ENCODE data around the gene APEH. TPM values are rescaled to one million over a fixed set of nuclear protein-coding genes. Genes with fewer than 3 reads are reported as not detected.

APEH gene
- total RNA-seq, 1 experiment from 2014 or later, result 246 TPM

DNA sequence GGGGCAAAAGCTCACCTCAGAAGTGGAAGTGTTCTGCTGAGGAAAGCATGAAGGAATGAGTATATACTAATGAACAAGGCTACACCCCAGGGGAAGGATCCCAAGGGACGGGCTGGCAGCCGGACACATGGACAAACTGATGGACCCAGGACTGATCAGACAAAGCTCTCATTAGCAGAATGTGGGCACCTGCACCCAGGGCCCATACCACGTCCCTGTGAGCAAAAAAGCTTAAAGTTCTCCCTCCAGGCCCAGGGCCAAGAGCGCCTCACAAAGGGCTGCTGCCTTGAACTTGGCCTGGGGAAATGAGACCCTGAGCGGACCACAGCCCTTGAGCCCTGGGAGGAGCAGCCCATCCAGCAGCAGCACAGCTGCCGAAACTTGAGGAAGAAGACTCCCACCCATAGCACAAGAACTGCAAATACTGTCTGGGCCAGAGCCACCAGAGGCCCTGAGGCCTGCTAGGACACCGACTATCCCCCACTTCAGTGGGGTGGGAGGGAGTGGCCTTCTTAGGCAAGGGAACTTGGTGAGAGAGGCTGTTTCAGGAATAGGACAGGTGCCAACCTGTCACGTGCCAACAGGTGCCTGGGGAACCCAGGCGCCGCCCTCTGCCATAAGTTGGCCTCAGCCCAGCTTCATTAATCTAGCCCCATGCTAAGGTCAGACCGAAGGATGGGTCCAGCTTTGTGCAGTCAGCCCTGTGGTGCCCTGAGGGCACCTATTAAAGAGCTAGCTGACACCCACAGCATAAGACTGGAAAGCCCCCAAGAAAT, 51.9 kb downstream of the APEH start:
- H2AFZ ChIP-seq (ENCODE audit: low read depth, low read length, poor library complexity, severe bottlenecking), result no peak overlapping the region
- intact Hi-C loops (cut with micrococcal nuclease), result no loop called here
- H3K4me1 ChIP-seq (ENCODE audit: control insufficient read depth in 1 of 2, insufficient read depth in 2 of 2, low read length in 2 of 2), result peaks cover 13 to 24% of the 10 kb centered on the region in 2 experiments; a peak in 3 of 4 replicates
- no peaks in the 10 kb centered on the region for H3K9me3 ChIP-seq (ENCODE audit: control insufficient read depth in 1 of 2, insufficient read depth in 1 of 2, low read depth in 1 of 2, low read length in 2 of 2)
- peaks cover 18% of the 10 kb centered on the region for H3K79me2 ChIP-seq (ENCODE audit: insufficient read depth, low read length)
- H4K20me1 ChIP-seq (ENCODE audit: insufficient read depth), result no peaks in the 10 kb centered on the region
- no peak overlapping the region for H3K4me3 ChIP-seq (replicated peaks in 1 of 2; ENCODE audit: low read depth in 1 of 2, low read length in 2 of 2)
- no peaks in the 10 kb centered on the region for H3K9me2 ChIP-seq (ENCODE audit: insufficient read depth)
- RAD21 ChIA-PET (ENCODE audit: low non-redundant PET in 1 of 2, low total read pairs in 2 of 2, uncharacterized antibody in 2 of 2, unreplicated experiment in 2 of 2), result no interaction called here
- CTCF ChIA-PET, result interaction anchor here (1.1 kb wide), 1 partner anchor 186 kb away, joined by 3 read pairs; no protein-coding TSS in a partner anchor
- H3K27ac ChIP-seq (ENCODE audit: low read depth, low read length), result no peak overlapping the region
- H3K4me2 ChIP-seq (ENCODE audit: low read length), result no peak overlapping the region
- POLR2A ChIA-PET, result interaction anchor here (0.5 kb wide), 1 partner anchor 56 kb away, joined by 4 read pairs; no protein-coding TSS in a partner anchor
- H3K9ac ChIP-seq (ENCODE audit: low read length), result no peak overlapping the region
- TF ChIP-seq SP1 (IDR thresholded peaks at IDR 0.05; ENCODE audit: low read depth) (no peak), TCF7L2 (IDR thresholded peaks at IDR 0.05; ENCODE audit: borderline replicate concordance, extremely low read depth, insufficient read depth, insufficient read length) (no peak), EZH2phosphoT487 (IDR thresholded peaks at IDR 0.05; ENCODE audit: borderline replicate concordance) (no peak), JUND (IDR thresholded peaks at IDR 0.05) (no peak), RAD21 (IDR thresholded peaks at IDR 0.05; ENCODE audit: low read depth) (no peak), SRF (IDR thresholded peaks at IDR 0.05; ENCODE audit: low read depth) (no peak), CBX3 (IDR thresholded peaks at IDR 0.05; ENCODE audit: low read depth) (no peak), FOSL1 (IDR thresholded peaks at IDR 0.05; ENCODE audit: low read depth) (no peak), ELF1 (IDR thresholded peaks at IDR 0.05; ENCODE audit: borderline replicate concordance, low read depth) (no peak), EZH2 (IDR thresholded peaks at IDR 0.05) (no peak)
- TF ChIP-seq, protein P1, sequence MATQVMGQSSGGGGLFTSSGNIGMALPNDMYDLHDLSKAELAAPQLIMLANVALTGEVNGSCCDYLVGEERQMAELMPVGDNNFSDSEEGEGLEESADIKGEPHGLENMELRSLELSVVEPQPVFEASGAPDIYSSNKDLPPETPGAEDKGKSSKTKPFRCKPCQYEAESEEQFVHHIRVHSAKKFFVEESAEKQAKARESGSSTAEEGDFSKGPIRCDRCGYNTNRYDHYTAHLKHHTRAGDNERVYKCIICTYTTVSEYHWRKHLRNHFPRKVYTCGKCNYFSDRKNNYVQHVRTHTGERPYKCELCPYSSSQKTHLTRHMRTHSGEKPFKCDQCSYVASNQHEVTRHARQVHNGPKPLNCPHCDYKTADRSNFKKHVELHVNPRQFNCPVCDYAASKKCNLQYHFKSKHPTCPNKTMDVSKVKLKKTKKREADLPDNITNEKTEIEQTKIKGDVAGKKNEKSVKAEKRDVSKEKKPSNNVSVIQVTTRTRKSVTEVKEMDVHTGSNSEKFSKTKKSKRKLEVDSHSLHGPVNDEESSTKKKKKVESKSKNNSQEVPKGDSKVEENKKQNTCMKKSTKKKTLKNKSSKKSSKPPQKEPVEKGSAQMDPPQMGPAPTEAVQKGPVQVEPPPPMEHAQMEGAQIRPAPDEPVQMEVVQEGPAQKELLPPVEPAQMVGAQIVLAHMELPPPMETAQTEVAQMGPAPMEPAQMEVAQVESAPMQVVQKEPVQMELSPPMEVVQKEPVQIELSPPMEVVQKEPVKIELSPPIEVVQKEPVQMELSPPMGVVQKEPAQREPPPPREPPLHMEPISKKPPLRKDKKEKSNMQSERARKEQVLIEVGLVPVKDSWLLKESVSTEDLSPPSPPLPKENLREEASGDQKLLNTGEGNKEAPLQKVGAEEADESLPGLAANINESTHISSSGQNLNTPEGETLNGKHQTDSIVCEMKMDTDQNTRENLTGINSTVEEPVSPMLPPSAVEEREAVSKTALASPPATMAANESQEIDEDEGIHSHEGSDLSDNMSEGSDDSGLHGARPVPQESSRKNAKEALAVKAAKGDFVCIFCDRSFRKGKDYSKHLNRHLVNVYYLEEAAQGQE (IDR thresholded peaks at IDR 0.05; ENCODE audit: low read depth), result no peak
- TF ChIP-seq, protein P2, sequence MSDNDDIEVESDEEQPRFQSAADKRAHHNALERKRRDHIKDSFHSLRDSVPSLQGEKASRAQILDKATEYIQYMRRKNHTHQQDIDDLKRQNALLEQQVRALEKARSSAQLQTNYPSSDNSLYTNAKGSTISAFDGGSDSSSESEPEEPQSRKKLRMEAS (IDR thresholded peaks at IDR 0.05), result no peak
- TF ChIP-seq, protein P3, sequence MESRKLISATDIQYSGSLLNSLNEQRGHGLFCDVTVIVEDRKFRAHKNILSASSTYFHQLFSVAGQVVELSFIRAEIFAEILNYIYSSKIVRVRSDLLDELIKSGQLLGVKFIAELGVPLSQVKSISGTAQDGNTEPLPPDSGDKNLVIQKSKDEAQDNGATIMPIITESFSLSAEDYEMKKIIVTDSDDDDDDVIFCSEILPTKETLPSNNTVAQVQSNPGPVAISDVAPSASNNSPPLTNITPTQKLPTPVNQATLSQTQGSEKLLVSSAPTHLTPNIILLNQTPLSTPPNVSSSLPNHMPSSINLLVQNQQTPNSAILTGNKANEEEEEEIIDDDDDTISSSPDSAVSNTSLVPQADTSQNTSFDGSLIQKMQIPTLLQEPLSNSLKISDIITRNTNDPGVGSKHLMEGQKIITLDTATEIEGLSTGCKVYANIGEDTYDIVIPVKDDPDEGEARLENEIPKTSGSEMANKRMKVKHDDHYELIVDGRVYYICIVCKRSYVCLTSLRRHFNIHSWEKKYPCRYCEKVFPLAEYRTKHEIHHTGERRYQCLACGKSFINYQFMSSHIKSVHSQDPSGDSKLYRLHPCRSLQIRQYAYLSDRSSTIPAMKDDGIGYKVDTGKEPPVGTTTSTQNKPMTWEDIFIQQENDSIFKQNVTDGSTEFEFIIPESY (IDR thresholded peaks at IDR 0.05; ENCODE audit: extremely low read depth, insufficient replicate concordance, low read length), result no peak
- peaks cover 8 to 20% of the 10 kb centered on the region in 2 experiments; a peak in 3 of 4 replicates for H3K36me3 ChIP-seq (ENCODE audit: control insufficient read depth in 1 of 2, insufficient read depth in 2 of 2, low read length in 2 of 2)
- DNase-seq (ENCODE audit: low read depth, low spot score), result no peak
- no peak for ATAC-seq
- BruUV-seq (replicated peaks), result no TSS peak
- no peaks in the 10 kb centered on the region for H3K27me3 ChIP-seq (ENCODE audit: insufficient read depth, low read length)

All from HCT116 (cell line).